Measurements from ENCODE around the gene FSCN2. TPM values are rescaled to one million over a fixed set of nuclear protein-coding genes. Genes with fewer than 3 reads are reported as not detected.

FSCN2 gene
- total and polyA plus RNA-seq, 10 of the 15 experiments (the other 5 are each of a cell fraction or from before 2014, with no cell fraction given), result 0.12 to 2.1 (median 0.65) TPM; not detected in 3

DNA sequence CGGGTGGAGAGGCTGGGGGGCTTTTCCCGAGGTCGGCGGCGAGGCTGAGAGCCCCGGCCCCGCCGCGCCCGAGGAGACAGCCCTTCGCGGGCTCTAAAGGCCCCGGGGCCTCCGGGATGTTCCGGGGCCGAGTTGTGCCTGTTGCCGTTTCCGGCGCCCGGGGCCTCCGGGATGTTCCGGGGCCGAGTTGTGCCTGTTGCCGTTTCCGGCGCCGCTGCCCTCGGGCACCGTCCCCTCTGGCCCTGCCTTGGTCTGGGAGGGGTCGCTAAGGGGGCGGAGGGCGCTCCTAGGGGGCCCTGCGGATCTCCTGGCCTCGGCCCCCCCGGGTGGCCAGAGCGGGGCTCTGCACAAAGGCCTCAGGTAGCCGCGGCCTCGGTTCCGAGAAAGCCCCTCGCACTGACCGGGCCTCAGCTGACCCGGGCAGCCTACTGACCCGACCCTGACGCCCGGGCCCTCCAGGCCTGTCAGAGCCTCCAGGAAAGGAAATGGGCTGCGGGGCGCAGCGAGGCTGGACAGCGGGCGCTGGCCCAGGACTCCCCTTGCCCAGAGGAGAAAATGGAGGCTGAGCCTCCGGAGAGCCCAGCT, 39.8 kb upstream of the FSCN2 start:
- 37% methylated on average over 28 of the region's 52 CpGs for WGBS (ENCODE audit: insufficient coverage, insufficient replicate concordance, low lambda C conversion rate, missing lambda C conversion rate)
- no TSS peak for BruUV-seq (replicated peaks)
- no peaks in the 10 kb centered on the region for H3K9me3 ChIP-seq (replicated peaks; ENCODE audit: control insufficient read depth, insufficient read depth, low read length)
- H3K27me3 ChIP-seq (replicated peaks in 1 of 2; ENCODE audit: control insufficient read depth in 2 of 2, insufficient read depth in 2 of 2, low read length in 1 of 2), result peaks cover 7 to 10% of the 10 kb centered on the region in 2 experiments
- no peaks in the 10 kb centered on the region for H4K20me1 ChIP-seq (ENCODE audit: control insufficient read depth, insufficient read depth)
- intact Hi-C loops (cut with micrococcal nuclease; ENCODE audit: unreplicated experiment), result no loop called here
- H3K4me3 ChIP-seq, result no peak overlapping the region; the same call in 1 of the 2 replicates
- POLR2A ChIA-PET, result no interaction called here
- H3K27ac ChIP-seq (ENCODE audit: control insufficient read depth, insufficient read depth), result no peak overlapping the region
- H3K4me1 ChIP-seq (ENCODE audit: control insufficient read depth, insufficient read depth, low read length), result peaks cover 11% of the 10 kb centered on the region
- H3K9ac ChIP-seq (ENCODE audit: control insufficient read depth, insufficient read depth, low read length), result no peak overlapping the region
- H3K79me2 ChIP-seq (ENCODE audit: control insufficient read depth, insufficient read depth, low read length), result no peaks in the 10 kb centered on the region
- DNase-seq (ENCODE audit: low read depth, low spot score) (no peak), ATAC-seq (no peak), FAIRE-seq (no peak)
- in situ Hi-C loops (cut with MboI), result loop anchor here (25.0 kb wide), 1 partner anchor 351 kb away; no protein-coding TSS in a partner anchor
- CTCF ChIA-PET, result no interaction called here
- peak overlapping the region; percentile 79; the same call in 1 of the 2 replicates for H3K4me2 ChIP-seq (ENCODE audit: control insufficient read depth, insufficient read depth)
- TF ChIP-seq CREB1 (IDR thresholded peaks at IDR 0.05; ENCODE audit: low read depth), result no peak
- TF ChIP-seq, protein P1, sequence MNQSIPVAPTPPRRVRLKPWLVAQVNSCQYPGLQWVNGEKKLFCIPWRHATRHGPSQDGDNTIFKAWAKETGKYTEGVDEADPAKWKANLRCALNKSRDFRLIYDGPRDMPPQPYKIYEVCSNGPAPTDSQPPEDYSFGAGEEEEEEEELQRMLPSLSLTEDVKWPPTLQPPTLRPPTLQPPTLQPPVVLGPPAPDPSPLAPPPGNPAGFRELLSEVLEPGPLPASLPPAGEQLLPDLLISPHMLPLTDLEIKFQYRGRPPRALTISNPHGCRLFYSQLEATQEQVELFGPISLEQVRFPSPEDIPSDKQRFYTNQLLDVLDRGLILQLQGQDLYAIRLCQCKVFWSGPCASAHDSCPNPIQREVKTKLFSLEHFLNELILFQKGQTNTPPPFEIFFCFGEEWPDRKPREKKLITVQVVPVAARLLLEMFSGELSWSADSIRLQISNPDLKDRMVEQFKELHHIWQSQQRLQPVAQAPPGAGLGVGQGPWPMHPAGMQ (IDR thresholded peaks at IDR 0.05; ENCODE audit: borderline replicate concordance), result no peak
- no peak for TF ChIP-seq SIN3A (IDR thresholded peaks at IDR 0.05; ENCODE audit: low read depth, low read length)
- TF ChIP-seq SUZ12 (IDR thresholded peaks at IDR 0.05; ENCODE audit: unreplicated experiment), result no peak
- TF ChIP-seq, protein P2, sequence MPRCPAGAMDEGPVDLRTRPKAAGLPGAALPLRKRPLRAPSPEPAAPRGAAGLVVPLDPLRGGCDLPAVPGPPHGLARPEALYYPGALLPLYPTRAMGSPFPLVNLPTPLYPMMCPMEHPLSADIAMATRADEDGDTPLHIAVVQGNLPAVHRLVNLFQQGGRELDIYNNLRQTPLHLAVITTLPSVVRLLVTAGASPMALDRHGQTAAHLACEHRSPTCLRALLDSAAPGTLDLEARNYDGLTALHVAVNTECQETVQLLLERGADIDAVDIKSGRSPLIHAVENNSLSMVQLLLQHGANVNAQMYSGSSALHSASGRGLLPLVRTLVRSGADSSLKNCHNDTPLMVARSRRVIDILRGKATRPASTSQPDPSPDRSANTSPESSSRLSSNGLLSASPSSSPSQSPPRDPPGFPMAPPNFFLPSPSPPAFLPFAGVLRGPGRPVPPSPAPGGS (IDR thresholded peaks at IDR 0.05; ENCODE audit: borderline replicate concordance, insufficient read depth, low read depth, low read length, poor library complexity, severe bottlenecking), result no peak
- TF ChIP-seq, protein P3, sequence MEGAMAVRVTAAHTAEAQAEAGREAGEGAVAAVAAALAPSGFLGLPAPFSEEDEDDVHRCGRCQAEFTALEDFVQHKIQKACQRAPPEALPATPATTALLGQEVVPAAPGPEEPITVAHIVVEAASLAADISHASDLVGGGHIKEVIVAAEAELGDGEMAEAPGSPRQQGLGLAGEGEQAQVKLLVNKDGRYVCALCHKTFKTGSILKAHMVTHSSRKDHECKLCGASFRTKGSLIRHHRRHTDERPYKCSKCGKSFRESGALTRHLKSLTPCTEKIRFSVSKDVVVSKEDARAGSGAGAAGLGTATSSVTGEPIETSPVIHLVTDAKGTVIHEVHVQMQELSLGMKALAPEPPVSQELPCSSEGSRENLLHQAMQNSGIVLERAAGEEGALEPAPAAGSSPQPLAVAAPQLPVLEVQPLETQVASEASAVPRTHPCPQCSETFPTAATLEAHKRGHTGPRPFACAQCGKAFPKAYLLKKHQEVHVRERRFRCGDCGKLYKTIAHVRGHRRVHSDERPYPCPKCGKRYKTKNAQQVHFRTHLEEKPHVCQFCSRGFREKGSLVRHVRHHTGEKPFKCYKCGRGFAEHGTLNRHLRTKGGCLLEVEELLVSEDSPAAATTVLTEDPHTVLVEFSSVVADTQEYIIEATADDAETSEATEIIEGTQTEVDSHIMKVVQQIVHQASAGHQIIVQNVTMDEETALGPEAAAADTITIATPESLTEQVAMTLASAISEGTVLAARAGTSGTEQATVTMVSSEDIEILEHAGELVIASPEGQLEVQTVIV (IDR thresholded peaks at IDR 0.05; ENCODE audit: borderline replicate concordance, partially characterized antibody), result no peak
- no peak for TF ChIP-seq MTA2 (IDR thresholded peaks at IDR 0.05; ENCODE audit: low read depth)
- no peak for TF ChIP-seq EP300 (IDR thresholded peaks at IDR 0.05; ENCODE audit: borderline replicate concordance in 1 of 2, control insufficient read depth in 1 of 2, low read depth in 2 of 2, low read length in 2 of 2)
- TF ChIP-seq ZNF622 (IDR thresholded peaks at IDR 0.05), result no peak
- TF ChIP-seq, protein P4, sequence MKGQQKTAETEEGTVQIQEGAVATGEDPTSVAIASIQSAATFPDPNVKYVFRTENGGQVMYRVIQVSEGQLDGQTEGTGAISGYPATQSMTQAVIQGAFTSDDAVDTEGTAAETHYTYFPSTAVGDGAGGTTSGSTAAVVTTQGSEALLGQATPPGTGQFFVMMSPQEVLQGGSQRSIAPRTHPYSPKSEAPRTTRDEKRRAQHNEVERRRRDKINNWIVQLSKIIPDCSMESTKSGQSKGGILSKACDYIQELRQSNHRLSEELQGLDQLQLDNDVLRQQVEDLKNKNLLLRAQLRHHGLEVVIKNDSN (IDR thresholded peaks at IDR 0.05; ENCODE audit: borderline replicate concordance, extremely low read length, insufficient read depth, low read depth, low read length), result no peak
- TF ChIP-seq, protein P5, sequence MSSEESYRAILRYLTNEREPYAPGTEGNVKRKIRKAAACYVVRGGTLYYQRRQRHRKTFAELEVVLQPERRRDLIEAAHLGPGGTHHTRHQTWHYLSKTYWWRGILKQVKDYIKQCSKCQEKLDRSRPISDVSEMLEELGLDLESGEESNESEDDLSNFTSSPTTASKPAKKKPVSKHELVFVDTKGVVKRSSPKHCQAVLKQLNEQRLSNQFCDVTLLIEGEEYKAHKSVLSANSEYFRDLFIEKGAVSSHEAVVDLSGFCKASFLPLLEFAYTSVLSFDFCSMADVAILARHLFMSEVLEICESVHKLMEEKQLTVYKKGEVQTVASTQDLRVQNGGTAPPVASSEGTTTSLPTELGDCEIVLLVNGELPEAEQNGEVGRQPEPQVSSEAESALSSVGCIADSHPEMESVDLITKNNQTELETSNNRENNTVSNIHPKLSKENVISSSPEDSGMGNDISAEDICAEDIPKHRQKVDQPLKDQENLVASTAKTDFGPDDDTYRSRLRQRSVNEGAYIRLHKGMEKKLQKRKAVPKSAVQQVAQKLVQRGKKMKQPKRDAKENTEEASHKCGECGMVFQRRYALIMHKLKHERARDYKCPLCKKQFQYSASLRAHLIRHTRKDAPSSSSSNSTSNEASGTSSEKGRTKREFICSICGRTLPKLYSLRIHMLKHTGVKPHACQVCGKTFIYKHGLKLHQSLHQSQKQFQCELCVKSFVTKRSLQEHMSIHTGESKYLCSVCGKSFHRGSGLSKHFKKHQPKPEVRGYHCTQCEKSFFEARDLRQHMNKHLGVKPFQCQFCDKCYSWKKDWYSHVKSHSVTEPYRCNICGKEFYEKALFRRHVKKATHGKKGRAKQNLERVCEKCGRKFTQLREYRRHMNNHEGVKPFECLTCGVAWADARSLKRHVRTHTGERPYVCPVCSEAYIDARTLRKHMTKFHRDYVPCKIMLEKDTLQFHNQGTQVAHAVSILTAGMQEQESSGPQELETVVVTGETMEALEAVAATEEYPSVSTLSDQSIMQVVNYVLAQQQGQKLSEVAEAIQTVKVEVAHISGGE (CRISPR knock-in tag; IDR thresholded peaks at IDR 0.05), result no peak
- no peak for TF ChIP-seq MXI1 (IDR thresholded peaks at IDR 0.05; ENCODE audit: low read depth, low read length)
- no peaks in the 10 kb centered on the region for H3K36me3 ChIP-seq (ENCODE audit: control insufficient read depth in 2 of 2, insufficient read depth in 2 of 2, low read length in 1 of 2)
- RAD21 ChIA-PET (ENCODE audit: unreplicated experiment), result interaction anchor here (1.2 kb wide), 1 partner anchor 196 kb away, joined by 5 read pairs; no protein-coding TSS in a partner anchor
- H2AFZ ChIP-seq (ENCODE audit: control insufficient read depth, low read depth, low read length), result peak overlapping the region; percentile 77
- SMC1A ChIA-PET (ENCODE audit: uncharacterized antibody, unreplicated experiment), result no interaction called here

Data from GM12878 (cell line).